Fibroblast of the aortic adventitia (primary cell): ENCODE data around the gene EEF1AKMT3. TPM values are rescaled to one million over a fixed set of nuclear protein-coding genes. Genes with fewer than 3 reads are reported as not detected.
A peak's percentile ranks its signal among the peaks of the same experiment; 100 is the strongest.

Experiments
- DNase-seq: peaks from one replicate; pipeline ENCODE4 v3.0.0-alpha.2; 2010; ENCODE audit warnings: low read depth
- H3K4me3 ChIP-seq: 2 replicates; pipeline ENCODE4 v1.5.1; 2011; ENCODE audit warnings: low read depth, mild to moderate bottlenecking, control low read depth, low read length, moderate library complexity
- CTCF ChIP-seq: IDR thresholded peaks from 2 replicates; pipeline ENCODE4 v1.5.1; 2011; ENCODE audit warnings: mild to moderate bottlenecking, low read length, control low read depth, inconsistent platforms; ENCODE audit not compliant: insufficient read depth
- total RNA-seq: library from RNA; depleted of rRNA; stranded (reverse); fragments of >200 nt; gene quantifications from 2 replicates; pipeline ENCODE4 v1.2.3, GENCODE V29; 2012; ENCODE audit warnings: low replicate concordance

The EEF1AKMT3 gene
- total RNA-seq, 1 donor: 6.6 TPM

- TF ChIP-seq CTCF: no peak
- no peak overlapping the region for H3K4me3 ChIP-seq
- DNase-seq: no peak
These were observed 8.8 kb downstream of the EEF1AKMT3 start for GRCh38 chr12:57781244-57781643.

GRCh38 chr12:57781801-57782200, 9.4 kb downstream of the EEF1AKMT3 start:
- TF ChIP-seq CTCF: no peak
- H3K4me3 ChIP-seq: no peak overlapping the region
- no peak for DNase-seq

- no peak overlapping the region for H3K4me3 ChIP-seq
- DNase-seq: no peak
- TF ChIP-seq CTCF: no peak
These were observed 9.8 kb downstream of the EEF1AKMT3 start for GRCh38 chr12:57782243-57782607.

GRCh38 chr12:57782608-57783465, 10.4 kb downstream of the EEF1AKMT3 start, which contains the start of gene TSFM:
Gene TSFM, plus strand, starts transcription at chr12:57782787. Its CDS starts 15 bp downstream, at chr12:57782802.
- peak; percentile 83 for TF ChIP-seq CTCF
- peak; percentile 95 for DNase-seq
- H3K4me3 ChIP-seq: peak within 1 kb of the TSS; percentile 100

- H3K4me3 ChIP-seq: peak overlapping the region; percentile 100
- TF ChIP-seq CTCF: no peak
- DNase-seq: no peak
These were observed 11.0 kb downstream of the EEF1AKMT3 start for GRCh38 chr12:57783466-57783801.

- no peak for TF ChIP-seq CTCF
These were observed 11.4 kb downstream of the EEF1AKMT3 start for GRCh38 chr12:57783861-57784260.

More at GRCh38 chr12:57783861-57784260, 11.4 kb downstream of the EEF1AKMT3 start:
- H3K4me3 ChIP-seq: peak overlapping the region; percentile 19
- no peak for DNase-seq
